Adipocyte (in vitro differentiated cells): ENCODE data around the gene SMAD4.
"Not testable (repeated sequence)": the region's sequence is repeated elsewhere in the genome, so short reads cannot be mapped to it uniquely, and the experiment has no call there.

Experiments used
- DNase-seq: peaks from one replicate; pipeline ENCODE4 v3.0.0-alpha.2; 2015; ENCODE audit warnings: low read depth
- H3K27me3 ChIP-seq: replicated peaks from 2 replicates; pipeline ENCODE4 v1.7.0; 2013; ENCODE audit warnings: mild to moderate bottlenecking, low read length, moderate library complexity; ENCODE audit not compliant: control insufficient read depth, insufficient read depth
- H3K36me3 ChIP-seq: 2 replicates; pipeline ENCODE4 v1.7.0; 2013; ENCODE audit warnings: low read length, mild to moderate bottlenecking, moderate library complexity; ENCODE audit not compliant: control insufficient read depth, insufficient read depth, severe bottlenecking
- H3K4me1 ChIP-seq: 2 replicates; pipeline ENCODE4 v1.7.0; 2013; ENCODE audit warnings: mild to moderate bottlenecking, low read length, moderate library complexity; ENCODE audit not compliant: control insufficient read depth, insufficient read depth
- H3K4me3 ChIP-seq: 2 replicates; pipeline ENCODE4 v1.7.0; 2013; ENCODE audit warnings: mild to moderate bottlenecking, low read length, moderate library complexity
- H3K9ac ChIP-seq: 2 replicates; pipeline ENCODE4 v1.7.0; 2013; ENCODE audit warnings: mild to moderate bottlenecking, low read length, moderate library complexity
- H3K9me3 ChIP-seq: 2 replicates; pipeline ENCODE4 v1.7.0; 2013; ENCODE audit warnings: mild to moderate bottlenecking, low read length, moderate library complexity; ENCODE audit not compliant: control insufficient read depth

The SMAD4 gene

GRCh38 chr18:51111633-51112355, 81.8 kb downstream of the SMAD4 start:
- not testable (repeated sequence) for H3K4me3 ChIP-seq, DNase-seq, H3K9ac ChIP-seq, H3K4me1 ChIP-seq, H3K27me3 ChIP-seq, H3K9me3 ChIP-seq, H3K36me3 ChIP-seq

- DNase-seq, H3K9me3 ChIP-seq, H3K9ac ChIP-seq, H3K4me1 ChIP-seq, H3K36me3 ChIP-seq, H3K4me3 ChIP-seq, H3K27me3 ChIP-seq: not testable (repeated sequence)
These were observed 87.0 kb downstream of the SMAD4 start for GRCh38 chr18:51116996-51117395.

- DNase-seq, H3K27me3 ChIP-seq, H3K9ac ChIP-seq, H3K9me3 ChIP-seq, H3K4me1 ChIP-seq, H3K4me3 ChIP-seq, H3K36me3 ChIP-seq: not testable (repeated sequence)
These were observed 89.5 kb downstream of the SMAD4 start for GRCh38 chr18:51119561-51119960.

- DNase-seq, H3K9ac ChIP-seq, H3K36me3 ChIP-seq, H3K4me1 ChIP-seq, H3K9me3 ChIP-seq, H3K27me3 ChIP-seq, H3K4me3 ChIP-seq: not testable (repeated sequence)
These were observed 90.0 kb downstream of the SMAD4 start for GRCh38 chr18:51119976-51120375.

GRCh38 chr18:51120809-51121596, 91.0 kb downstream of the SMAD4 start:
- no peaks in the 10 kb centered on the region for H3K27me3 ChIP-seq
- no peak overlapping the region for H3K9ac ChIP-seq
- H3K4me1 ChIP-seq = no peaks in the 10 kb centered on the region
- no peaks in the 10 kb centered on the region for H3K9me3 ChIP-seq
- no peak overlapping the region for H3K4me3 ChIP-seq
- H3K36me3 ChIP-seq = no peaks in the 10 kb centered on the region
- DNase-seq = no peak

GRCh38 chr18:51121597-51121857, 91.5 kb downstream of the SMAD4 start:
- H3K27me3 ChIP-seq = no peaks in the 10 kb centered on the region
- H3K9ac ChIP-seq = no peak overlapping the region
- no peaks in the 10 kb centered on the region for H3K36me3 ChIP-seq
- no peaks in the 10 kb centered on the region for H3K4me1 ChIP-seq
- no peak overlapping the region for H3K4me3 ChIP-seq
- no peak for DNase-seq
- no peaks in the 10 kb centered on the region for H3K9me3 ChIP-seq

- Histone ChIP-seq H3K27me3 (no peaks in the 10 kb centered on the region), H3K4me3 (no peak overlapping the region), H3K9ac (no peak overlapping the region), H3K4me1 (no peaks in the 10 kb centered on the region), H3K36me3 (no peaks in the 10 kb centered on the region), H3K9me3 (no peaks in the 10 kb centered on the region)
- DNase-seq = no peak
These were observed 92.4 kb downstream of the SMAD4 start for GRCh38 chr18:51122266-51123045.

- no peak overlapping the region for H3K9ac ChIP-seq
These were observed 93.0 kb downstream of the SMAD4 start for GRCh38 chr18:51123046-51123395.

GRCh38 chr18:51123481-51123880, 93.5 kb downstream of the SMAD4 start:
- Histone ChIP-seq H3K36me3 (no peaks in the 10 kb centered on the region), H3K4me3 (no peak overlapping the region), H3K4me1 (no peaks in the 10 kb centered on the region), H3K9me3 (no peaks in the 10 kb centered on the region), H3K27me3 (no peaks in the 10 kb centered on the region), H3K9ac (no peak overlapping the region)
- no peak for DNase-seq

More at GRCh38 chr18:51123046-51123395, 93.0 kb downstream of the SMAD4 start:
- DNase-seq = no peak
- Histone ChIP-seq H3K9me3 (no peaks in the 10 kb centered on the region), H3K4me1 (no peaks in the 10 kb centered on the region), H3K27me3 (no peaks in the 10 kb centered on the region), H3K4me3 (no peak overlapping the region), H3K36me3 (no peaks in the 10 kb centered on the region)

- Histone ChIP-seq H3K4me3 (no peak overlapping the region), H3K9ac (no peak overlapping the region), H3K4me1 (no peaks in the 10 kb centered on the region), H3K36me3 (no peaks in the 10 kb centered on the region), H3K27me3 (no peaks in the 10 kb centered on the region), H3K9me3 (no peaks in the 10 kb centered on the region)
- DNase-seq = no peak
These were observed 94.0 kb downstream of the SMAD4 start for GRCh38 chr18:51123936-51124486.

- H3K9me3 ChIP-seq = no peaks in the 10 kb centered on the region
- H3K4me3 ChIP-seq = no peak overlapping the region
- no peaks in the 10 kb centered on the region for H3K27me3 ChIP-seq
- H3K4me1 ChIP-seq = no peaks in the 10 kb centered on the region
- no peak overlapping the region for H3K9ac ChIP-seq
- DNase-seq = no peak
- H3K36me3 ChIP-seq = no peaks in the 10 kb centered on the region
These were observed 96.0 kb downstream of the SMAD4 start for GRCh38 chr18:51125976-51126375.
